GM12878 (cell line): Measurements from ENCODE around the gene ADAM19. TPM values are rescaled to one million over a fixed set of nuclear protein-coding genes. Genes with fewer than 3 reads are reported as not detected.

ENCODE experiments used
- ATAC-seq: fragments of 200-7000 bp; cut with Tn5 transposase; 3 replicates; pipeline ENCODE4 v1.9.1; 2020; ENCODE audit warnings: mild to moderate bottlenecking, moderate library complexity
- BruUV-seq: library from RNA; stranded (reverse); fragments of 400-500 nt; replicated peaks from 2 replicates; lab custom pipeline; 2021; lab: Mats Ljungman, UMichigan
- CTCF ChIA-PET: fragments of 300-600 bp; sonication (Branson Sonifier 250); formaldehyde crosslinking; extraction: SDS; loops from one replicate; lab custom pipeline; 2021; ENCODE audit warnings: inconsistent platforms; lab: Yijun Ruan, JAX
- POLR2A ChIA-PET: fragments of 350-600 bp; formaldehyde crosslinking; extraction: SDS; loops from one replicate; lab custom pipeline; 2021; ENCODE audit warnings: inconsistent platforms; lab: Charles Lee
- RAD21 ChIA-PET: fragments of 300-600 bp; sonication (Branson Sonifier 250); formaldehyde crosslinking; loops from one replicate; lab custom pipeline; 2023; ENCODE audit warnings: antibody characterized with exemption; ENCODE audit not compliant: unreplicated experiment; lab: Charles Lee
- SMC1A ChIA-PET: fragments of 300-600 bp; sonication (Branson Sonifier 250); formaldehyde crosslinking; loops from one replicate; lab custom pipeline; 2023; ENCODE audit not compliant: unreplicated experiment, uncharacterized antibody; lab: Charles Lee
- DNase-seq: peaks from one replicate; pipeline ENCODE4 v3.0.0-alpha.2; 2011; ENCODE audit warnings: low read depth, low spot score
- FAIRE-seq: peaks from 3 replicates; lab custom pipeline; 2011; peaks lifted over from hg19 to GRCh38; lab: Jason Lieb, UNC
- H2AFZ ChIP-seq: 2 replicates; pipeline ENCODE4 v1.6.0; 2011; ENCODE audit warnings: low read depth, low read length, control low read depth; ENCODE audit not compliant: control insufficient read depth
- H3K27ac ChIP-seq: 2 replicates; pipeline ENCODE4 v1.5.1; 2011; ENCODE audit warnings: control low read depth; ENCODE audit not compliant: control insufficient read depth, insufficient read depth
- H3K27me3 ChIP-seq, 2 experiments: replicated peaks in 1 of 2; 2 replicates each; pipeline versions ENCODE4 v1.6.0 to v1.6.1; 2011; ENCODE audit warnings: low read length in 1 of 2; ENCODE audit not compliant: control insufficient read depth in 2 of 2, insufficient read depth in 2 of 2
- H3K36me3 ChIP-seq, 2 experiments: 2 replicates each; pipeline ENCODE4 v1.5.1; 2011; ENCODE audit warnings: low read length in 1 of 2; ENCODE audit not compliant: control insufficient read depth in 2 of 2, insufficient read depth in 2 of 2
- H3K4me1 ChIP-seq: 2 replicates; pipeline ENCODE4 v1.6.1; 2011; ENCODE audit warnings: mild to moderate bottlenecking, low read length, moderate library complexity, mixed read lengths; ENCODE audit not compliant: control insufficient read depth, insufficient read depth
- H3K4me2 ChIP-seq: 2 replicates; pipeline ENCODE4 v1.6.0; 2011; ENCODE audit warnings: control low read depth; ENCODE audit not compliant: control insufficient read depth, insufficient read depth
- H3K4me3 ChIP-seq: fragments of 200-600 bp; sonication (generic); 2 replicates; pipeline ENCODE4 v1.5.1; 2016
- H3K79me2 ChIP-seq: 2 replicates; pipeline ENCODE4 v1.6.0; 2011; ENCODE audit warnings: low read length; ENCODE audit not compliant: control insufficient read depth, insufficient read depth
- H3K9ac ChIP-seq: 2 replicates; pipeline ENCODE4 v1.8.0; 2011; ENCODE audit warnings: low read length, control low read depth, mixed read lengths; ENCODE audit not compliant: control insufficient read depth, insufficient read depth
- H3K9me3 ChIP-seq: replicated peaks from 3 replicates; pipeline ENCODE4 v1.5.1; 2011; ENCODE audit warnings: mild to moderate bottlenecking, low read length; ENCODE audit not compliant: control insufficient read depth, insufficient read depth
- H4K20me1 ChIP-seq: 2 replicates; pipeline ENCODE4 v1.6.0; 2011; ENCODE audit not compliant: control insufficient read depth, insufficient read depth
- CEBPB ChIP-seq, 2 experiments: fragments of 150-350 bp in 1 of 2; IDR thresholded peaks; 2 replicates each; pipeline ENCODE4 v1.6.1; 2012 to 2014; ENCODE audit warnings: low read depth in 2 of 2, low read length in 2 of 2, borderline replicate concordance in 1 of 2, inconsistent platforms in 1 of 2
- CHD4 ChIP-seq: fragments of 200-600 bp; sonication (generic); IDR thresholded peaks from 2 replicates; pipeline ENCODE4 v1.6.1; 2016; ENCODE audit warnings: mild to moderate bottlenecking
- EGR1 ChIP-seq, 2 experiments: IDR thresholded peaks; 1 replicate in 1 of 2; 2 replicates in 1 of 2; pipeline ENCODE4 v1.6.1; 2011 to 2012; ENCODE audit warnings: low read depth in 2 of 2, low read length in 2 of 2, borderline replicate concordance in 1 of 2, mild to moderate bottlenecking in 1 of 2, moderate library complexity in 1 of 2
- HDAC6 ChIP-seq: fragments of 200-600 bp; sonication (generic); IDR thresholded peaks from one replicate; pipeline ENCODE4 v1.8.0; 2017; ENCODE audit warnings: antibody characterized with exemption; ENCODE audit not compliant: unreplicated experiment
- KDM1A ChIP-seq: fragments of 200-600 bp; sonication (generic); IDR thresholded peaks from 2 replicates; pipeline ENCODE4 v1.6.1; 2016; ENCODE audit warnings: borderline replicate concordance
- NR2F1 ChIP-seq: fragments of 450-650 bp; conservative IDR thresholded peaks from 2 replicates; pipeline ENCODE4 v1.6.1; 2017; ENCODE audit warnings: mild to moderate bottlenecking
- PBX3 ChIP-seq: IDR thresholded peaks from 2 replicates; pipeline ENCODE4 v1.6.1; 2011; ENCODE audit warnings: mild to moderate bottlenecking, low read depth, low read length, moderate library complexity; ENCODE audit not compliant: insufficient replicate concordance
- RBBP5 ChIP-seq: fragments of 200-600 bp; sonication (generic); conservative IDR thresholded peaks from 2 replicates; pipeline ENCODE4 v1.6.1; 2016
- TBL1XR1 ChIP-seq: IDR thresholded peaks from 2 replicates; pipeline ENCODE4 v1.6.1; 2012; ENCODE audit warnings: low read depth, low read length, improper control_type of control experiment
- ZNF274 ChIP-seq: IDR thresholded peaks from one replicate; pipeline ENCODE4 v1.8.0; 2011; ENCODE audit not compliant: insufficient read length, insufficient read depth
- WGBS: methylation state at CpG from one replicate; pipeline ENCODE4 v1.1.6; 2016; ENCODE audit warnings: low lambda C conversion rate; ENCODE audit not compliant: insufficient replicate concordance, insufficient coverage; ENCODE audit errors: missing lambda C conversion rate; 5-methylcytosine and 5-hydroxymethylcytosine counted together
- in situ Hi-C: fragments of 300-500 bp; cut with MboI; formaldehyde crosslinking; loops from 9 replicates; pipeline ENCODE4 v1.14.3; 2018; ENCODE audit warnings: mixed read lengths
- intact Hi-C: fragments of 100-400 bp; cut with micrococcal nuclease; formaldehyde crosslinking; loops from one replicate; pipeline ENCODE4 v1.14.2; 2022; ENCODE audit not compliant: unreplicated experiment
- polyA plus RNA-seq, 11 experiments: library from polyadenylated mRNA; depleted of rRNA in 4 of 11; unstranded in 6 of 11; stranded (reverse) in 5 of 11; fragments of >200 nt; fragmentation: Nextera tagmentation in 4 of 11; fragmentation: Illumina TruSeq in 1 of 11; extraction: Ambion mirVana in 4 of 11; extraction: Trizol in 1 of 11; gene quantifications; 1 replicate in 1 of 11; 2 replicates in 10 of 11; pipeline versions ENCODE4 v1.2.1 to v1.2.3, GENCODE V29; 2011 to 2016; ENCODE audit warnings: inconsistent platforms in 2 of 11, missing spikeins in 2 of 11, low read depth in 1 of 11
- total RNA-seq, 4 experiments: library from RNA; depleted of rRNA in 3 of 4; stranded (reverse); fragments of >200 nt in 3 of 4; fragmentation: Illumina TruSeq in 1 of 4; extraction: Trizol in 1 of 4; gene quantifications; 2 replicates each; pipeline versions ENCODE4 v1.2.1 to v1.2.3, GENCODE V29; 2013 to 2021

The ADAM19 gene
- total and polyA plus RNA-seq, 10 of the 15 experiments (the other 5 are each of a cell fraction or from before 2014, with no cell fraction given): 16.0 to 92.8 (median 44.7) TPM

DNA sequence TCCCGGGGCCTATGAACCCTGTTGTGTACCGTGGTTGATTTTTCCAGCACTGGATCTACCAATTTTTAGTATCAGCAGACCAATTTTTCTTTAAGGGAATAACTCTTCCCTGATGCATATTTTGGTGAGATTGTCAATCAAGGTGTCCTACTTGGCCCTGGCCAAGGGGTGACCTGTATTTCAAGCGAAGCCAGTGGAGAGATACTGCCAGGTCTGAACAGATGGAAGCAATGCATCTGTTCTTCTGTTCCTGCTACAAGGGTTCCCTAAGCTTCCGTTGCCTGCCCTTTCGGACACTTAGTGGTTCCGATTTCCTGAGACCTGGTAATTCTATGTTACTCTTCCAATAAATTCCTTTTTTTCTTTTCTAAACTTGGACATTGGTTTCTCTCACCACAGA lies 37.3 kb downstream of the ADAM19 start:
- ChIA-PET POLR2A (no interaction called here), RAD21 (no interaction called here), SMC1A (no interaction called here), CTCF (no interaction called here)
- Histone ChIP-seq H3K9ac (no peak overlapping the region), H3K36me3 (peaks cover 3 to 11% of the 10 kb centered on the region in 2 experiments; a peak in 3 of 4 replicates), H3K4me1 (peaks cover 37% of the 10 kb centered on the region), H3K9me3 (no peaks in the 10 kb centered on the region), H3K27ac (no peak overlapping the region), H4K20me1 (no peaks in the 10 kb centered on the region), H3K4me3 (no peak overlapping the region), H2AFZ (no peak overlapping the region), H3K27me3 (no peaks in the 10 kb centered on the region), H3K4me2 (peak overlapping the region; percentile 22; the same call in 1 of the 2 replicates), H3K79me2 (peaks cover 19% of the 10 kb centered on the region)
- FAIRE-seq: no peak
- intact Hi-C loops (no loop called here), in situ Hi-C loops (no loop called here)
- BruUV-seq: no TSS peak
- TF ChIP-seq PBX3 (no peak), HDAC6 (no peak), EGR1 (IDR thresholded peaks at IDR 0.05; ENCODE audit: borderline replicate concordance in 1 of 2, low read depth in 2 of 2, low read length in 2 of 2) (no peak), CHD4 (no peak), ZNF274 (no peak), TBL1XR1 (no peak), RBBP5 (no peak), KDM1A (no peak), CEBPB (IDR thresholded peaks at IDR 0.05; ENCODE audit: borderline replicate concordance in 1 of 2, low read depth in 2 of 2, low read length in 2 of 2) (no peak), NR2F1 (no peak)
- 88% methylated on average over 6 of the region's 6 CpGs for WGBS
- no peak for ATAC-seq
- no peak for DNase-seq
